Midbrain (tissue), 1 donor: ENCODE results near the gene ALKBH3.
A peak's percentile ranks its signal among the peaks of the same experiment; 100 is the strongest.

Source experiments
- DNase-seq: peaks from one replicate; lab custom pipeline; 2025; lab: John Stamatoyannopoulos, UW

ALKBH3 gene

GRCh38 chr11:43880640-43881159, at the start of gene ALKBH3:
ALKBH3 (plus strand) TSS chr11:43880831; CDS start chr11:43882653, 1,822 bp downstream.
- DNase-seq = peak; percentile 95

GRCh38 chr11:43830928-43831440, 49.6 kb upstream of the ALKBH3 start:
- no peak for DNase-seq

- no peak for DNase-seq
These were observed 48.1 kb upstream of the ALKBH3 start for GRCh38 chr11:43832536-43832935.

GRCh38 chr11:43833657-43834073, 47.0 kb upstream of the ALKBH3 start:
- no peak for DNase-seq

- DNase-seq = no peak
These were observed 46.3 kb upstream of the ALKBH3 start for GRCh38 chr11:43834286-43834685.

GRCh38 chr11:43835104-43835503, 45.5 kb upstream of the ALKBH3 start:
- peak; percentile 8 for DNase-seq

- DNase-seq = no peak
These were observed 42.8 kb upstream of the ALKBH3 start for GRCh38 chr11:43837879-43838278.

GRCh38 chr11:43842021-43842420, 38.6 kb upstream of the ALKBH3 start:
- DNase-seq = no peak

- no peak for DNase-seq
These were observed 34.8 kb upstream of the ALKBH3 start for GRCh38 chr11:43845816-43846215.

GRCh38 chr11:43852057-43852636, 28.5 kb upstream of the ALKBH3 start:
- peak; percentile 56 for DNase-seq

GRCh38 chr11:43853781-43854180, 26.9 kb upstream of the ALKBH3 start:
- DNase-seq = no peak

GRCh38 chr11:43856993-43857392, 23.6 kb upstream of the ALKBH3 start:
- no peak for DNase-seq

GRCh38 chr11:43861141-43861540, 19.5 kb upstream of the ALKBH3 start:
- DNase-seq = no peak

- no peak for DNase-seq
These were observed 14.1 kb upstream of the ALKBH3 start for GRCh38 chr11:43866520-43866919.

GRCh38 chr11:43866969-43867368, 13.7 kb upstream of the ALKBH3 start:
- DNase-seq = no peak

- no peak for DNase-seq
These were observed 11.6 kb upstream of the ALKBH3 start for GRCh38 chr11:43868852-43869567.

- DNase-seq = no peak
These were observed 9.6 kb upstream of the ALKBH3 start for GRCh38 chr11:43871051-43871450.

GRCh38 chr11:43872995-43873394, 7.6 kb upstream of the ALKBH3 start:
- DNase-seq = no peak

GRCh38 chr11:43874078-43874477, 6.6 kb upstream of the ALKBH3 start:
- no peak for DNase-seq

GRCh38 chr11:43874738-43875137, 5.9 kb upstream of the ALKBH3 start:
- no peak for DNase-seq

- DNase-seq = no peak
These were observed 617 bp upstream of the ALKBH3 start for GRCh38 chr11:43879789-43880639.

GRCh38 chr11:43892851-43893250, 12.2 kb downstream of the ALKBH3 start:
- DNase-seq = no peak
